PC-9 (cell line): Measurements from ENCODE around the gene STAB1. TPM values are rescaled to one million over a fixed set of nuclear protein-coding genes. Genes with fewer than 3 reads are reported as not detected.

Experiments
- BruUV-seq: library from RNA; stranded (reverse); fragments of 400-500 nt; replicated peaks from 2 replicates; lab custom pipeline; 2021; lab: Mats Ljungman, UMichigan
- CTCF ChIA-PET: fragments of 300-600 bp; sonication (Branson Sonifier 250); formaldehyde crosslinking; loops from one replicate; lab custom pipeline; 2022; ENCODE audit warnings: antibody characterized with exemption; lab: Charles Lee
- POLR2A ChIA-PET: fragments of 300-600 bp; sonication (Branson Sonifier 250); formaldehyde crosslinking; loops from one replicate; lab custom pipeline; 2022; ENCODE audit warnings: antibody characterized with exemption; ENCODE audit not compliant: unreplicated experiment; lab: Charles Lee
- DNase-seq, 2 experiments: peaks; one replicate each; pipeline versions ENCODE4 v3.0.0 to v3.0.0-alpha.2; 2015 to 2022; ENCODE audit warnings: mixed read lengths in 1 of 2
- H2AFZ ChIP-seq: fragments of 200-600 bp; sonication (generic); 2 replicates; pipeline ENCODE4 v1.8.1; 2017; ENCODE audit warnings: antibody characterized with exemption
- H3F3A ChIP-seq: fragments of 200-600 bp; sonication (generic); 2 replicates; pipeline ENCODE4 v1.8.1; 2017; ENCODE audit warnings: antibody characterized with exemption, mild to moderate bottlenecking, low read depth; ENCODE audit not compliant: insufficient read depth
- H3K27ac ChIP-seq: fragments of 200-600 bp; sonication (generic); 2 replicates; pipeline ENCODE4 v1.6.1; 2016; ENCODE audit warnings: mixed run types
- H3K27me3 ChIP-seq: fragments of 200-600 bp; sonication (generic); 2 replicates; pipeline ENCODE4 v1.6.1; 2016; ENCODE audit warnings: low read depth, mixed run types; ENCODE audit not compliant: insufficient read depth
- H3K36me3 ChIP-seq: fragments of 200-600 bp; sonication (generic); 2 replicates; pipeline ENCODE4 v1.6.1; 2016; ENCODE audit warnings: low read depth, mixed run types
- H3K4me1 ChIP-seq: fragments of 200-600 bp; sonication (generic); replicated peaks from 2 replicates; pipeline ENCODE4 v1.6.1; 2016; ENCODE audit warnings: mixed run types; ENCODE audit not compliant: insufficient read depth
- H3K4me2 ChIP-seq: fragments of 200-600 bp; sonication (generic); 2 replicates; pipeline ENCODE4 v1.6.1; 2017; ENCODE audit warnings: mixed run types
- H3K4me3 ChIP-seq: fragments of 200-600 bp; sonication (generic); 2 replicates; pipeline ENCODE4 v1.6.1; 2016; ENCODE audit warnings: mixed run types
- H3K79me2 ChIP-seq: fragments of 200-600 bp; sonication (generic); 2 replicates; pipeline ENCODE4 v1.6.1; 2017; ENCODE audit warnings: low read depth, mixed run types
- H3K9me2 ChIP-seq: fragments of 200-600 bp; sonication (generic); 2 replicates; pipeline ENCODE4 v1.8.1; 2017; ENCODE audit warnings: mild to moderate bottlenecking; ENCODE audit not compliant: insufficient read depth
- H3K9me3 ChIP-seq: fragments of 200-600 bp; sonication (generic); 2 replicates; pipeline ENCODE4 v1.8.1; 2016; ENCODE audit warnings: low read depth; ENCODE audit not compliant: insufficient read depth
- H4K20me1 ChIP-seq: fragments of 200-600 bp; sonication (generic); 2 replicates; pipeline ENCODE4 v1.8.1; 2017; ENCODE audit not compliant: insufficient read depth
- EZH2 ChIP-seq: fragments of 200-600 bp; sonication (generic); IDR thresholded peaks from 2 replicates; pipeline ENCODE4 v1.8.0; 2017; ENCODE audit warnings: antibody characterized with exemption, low read depth
- intact Hi-C: fragments of 100-400 bp; cut with micrococcal nuclease; formaldehyde crosslinking; loops from one replicate; pipeline ENCODE4 v1.10.0; 2022; ENCODE audit not compliant: unreplicated experiment
- total RNA-seq: library from RNA; stranded (reverse); gene quantifications from 2 replicates; pipeline ENCODE4 v1.2.3, GENCODE V29; 2021
- TF ChIP-seq, protein P1 (sequence below): fragments of 200-600 bp; sonication (generic); conservative IDR thresholded peaks from 2 replicates; pipeline ENCODE4 v1.6.1; 2017; ENCODE audit warnings: mixed run types, antibody characterized with exemption, mild to moderate bottlenecking, moderate library complexity

Gene STAB1
- total RNA-seq, 1 experiment from 2014 or later, result 0.04 TPM

DNA sequence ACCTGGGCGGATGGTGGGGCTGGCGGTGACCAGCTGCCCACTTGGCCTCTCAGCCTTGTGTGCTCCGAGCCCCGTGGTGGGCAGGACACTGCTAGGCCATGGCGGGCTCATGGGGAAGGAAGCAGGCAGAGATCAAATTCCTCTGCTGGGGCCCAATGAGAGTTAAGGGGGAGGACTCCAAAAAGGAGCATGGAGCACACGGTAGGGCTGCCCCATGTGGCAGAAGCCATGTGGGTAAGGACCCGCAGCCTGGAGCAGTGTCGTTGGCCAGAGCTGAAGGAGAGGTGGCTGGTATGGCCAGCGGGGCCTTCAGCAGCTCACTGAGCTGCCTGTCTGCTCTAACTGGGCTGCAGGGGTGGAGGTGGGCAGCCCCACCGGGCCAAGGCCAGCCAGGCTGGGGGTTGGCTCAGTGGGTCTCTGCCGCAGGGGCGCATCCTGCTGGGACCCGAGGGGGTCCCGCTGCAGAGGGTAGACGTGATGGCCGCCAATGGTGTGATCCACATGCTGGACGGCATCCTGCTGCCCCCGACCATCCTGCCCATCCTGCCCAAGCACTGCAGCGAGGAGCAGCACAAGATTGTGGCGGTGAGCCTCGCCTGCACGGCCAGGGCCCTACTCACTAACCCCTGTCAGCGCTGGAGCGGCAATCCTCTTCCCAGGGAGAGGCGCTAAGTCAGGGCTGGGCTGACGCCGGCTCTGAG, 11.3 kb downstream of the STAB1 start:
- ChIA-PET POLR2A (no interaction called here), CTCF (no interaction called here)
- Histone ChIP-seq H4K20me1 (no peaks in the 10 kb centered on the region), H3K9me2 (no peaks in the 10 kb centered on the region), H2AFZ (no peak overlapping the region), H3F3A (no peaks in the 10 kb centered on the region), H3K36me3 (no peaks in the 10 kb centered on the region), H3K4me1 (peaks cover 12% of the 10 kb centered on the region; the same call in 1 of the 2 replicates), H3K79me2 (no peaks in the 10 kb centered on the region), H3K27me3 (no peaks in the 10 kb centered on the region), H3K27ac (no peak overlapping the region), H3K9me3 (no peaks in the 10 kb centered on the region), H3K4me2 (no peak overlapping the region), H3K4me3 (no peak overlapping the region)
- no peak for DNase-seq
- BruUV-seq, result no TSS peak
- intact Hi-C loops, result no loop called here
- TF ChIP-seq, protein P1, sequence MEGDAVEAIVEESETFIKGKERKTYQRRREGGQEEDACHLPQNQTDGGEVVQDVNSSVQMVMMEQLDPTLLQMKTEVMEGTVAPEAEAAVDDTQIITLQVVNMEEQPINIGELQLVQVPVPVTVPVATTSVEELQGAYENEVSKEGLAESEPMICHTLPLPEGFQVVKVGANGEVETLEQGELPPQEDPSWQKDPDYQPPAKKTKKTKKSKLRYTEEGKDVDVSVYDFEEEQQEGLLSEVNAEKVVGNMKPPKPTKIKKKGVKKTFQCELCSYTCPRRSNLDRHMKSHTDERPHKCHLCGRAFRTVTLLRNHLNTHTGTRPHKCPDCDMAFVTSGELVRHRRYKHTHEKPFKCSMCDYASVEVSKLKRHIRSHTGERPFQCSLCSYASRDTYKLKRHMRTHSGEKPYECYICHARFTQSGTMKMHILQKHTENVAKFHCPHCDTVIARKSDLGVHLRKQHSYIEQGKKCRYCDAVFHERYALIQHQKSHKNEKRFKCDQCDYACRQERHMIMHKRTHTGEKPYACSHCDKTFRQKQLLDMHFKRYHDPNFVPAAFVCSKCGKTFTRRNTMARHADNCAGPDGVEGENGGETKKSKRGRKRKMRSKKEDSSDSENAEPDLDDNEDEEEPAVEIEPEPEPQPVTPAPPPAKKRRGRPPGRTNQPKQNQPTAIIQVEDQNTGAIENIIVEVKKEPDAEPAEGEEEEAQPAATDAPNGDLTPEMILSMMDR, result no peak
- TF ChIP-seq EZH2, result no peak

GRCh38 chr3:52507359-52507758, 12.2 kb downstream of the STAB1 start:
- Histone ChIP-seq H3K4me2 (no peak overlapping the region), H3K27ac (no peak overlapping the region), H4K20me1 (no peaks in the 10 kb centered on the region), H3K27me3 (no peaks in the 10 kb centered on the region), H3K4me1 (peaks cover 12% of the 10 kb centered on the region; the same call in 1 of the 2 replicates), H3K36me3 (no peaks in the 10 kb centered on the region), H3K9me2 (no peaks in the 10 kb centered on the region), H2AFZ (no peak overlapping the region), H3K9me3 (no peaks in the 10 kb centered on the region), H3F3A (no peaks in the 10 kb centered on the region), H3K79me2 (no peaks in the 10 kb centered on the region), H3K4me3 (no peak overlapping the region)
- CTCF ChIA-PET, result no interaction called here
- no TSS peak for BruUV-seq
- DNase-seq, result peak; percentile 55 to 68
- POLR2A ChIA-PET, result no interaction called here
- intact Hi-C loops, result no loop called here
- TF ChIP-seq, protein P1, result no peak

- H4K20me1 ChIP-seq, result no peaks in the 10 kb centered on the region
Observed at GRCh38 chr3:52509753-52510328, 14.7 kb downstream of the STAB1 start.

More at GRCh38 chr3:52509753-52510328, 14.7 kb downstream of the STAB1 start:
- H3K9me3 ChIP-seq, result no peaks in the 10 kb centered on the region
- H3F3A ChIP-seq, result no peaks in the 10 kb centered on the region
- no peaks in the 10 kb centered on the region for H3K79me2 ChIP-seq
- no peaks in the 10 kb centered on the region for H3K36me3 ChIP-seq
- no TSS peak for BruUV-seq
- intact Hi-C loops, result no loop called here
- no peak for TF ChIP-seq EZH2
- DNase-seq, result peak in 1 of 2 experiments; percentile 26
- H3K27ac ChIP-seq, result no peak overlapping the region
- no peak overlapping the region for H3K4me2 ChIP-seq
- CTCF ChIA-PET, result no interaction called here
- no peaks in the 10 kb centered on the region for H3K9me2 ChIP-seq
- H3K4me3 ChIP-seq, result no peak overlapping the region
- H3K27me3 ChIP-seq, result no peaks in the 10 kb centered on the region
- POLR2A ChIA-PET, result no interaction called here
- no peak overlapping the region for H2AFZ ChIP-seq
- peaks cover 12% of the 10 kb centered on the region; the same call in 1 of the 2 replicates for H3K4me1 ChIP-seq
